ACHN (cell line): ENCODE results near the gene VAMP5.
A peak's percentile ranks its signal among the peaks of the same experiment; 100 is the strongest.
"Not testable (repeated sequence)": the region's sequence is repeated elsewhere in the genome, so short reads cannot be mapped to it uniquely, and the experiment has no call there.

ENCODE experiments used
- DNase-seq: peaks from one replicate; pipeline ENCODE4 v3.0.0-alpha.2; 2015
- in situ Hi-C: cut with HindIII; loops from 2 replicates; pipeline ENCODE4 v1.10.0; 2017; ENCODE audit warnings: low sequenced_read_pairs, low pct_ligation_motif_present, low pct_unique_long_range_greater_than_20kb

The VAMP5 gene

GRCh38 chr2:85611705-85612587 lies 27.7 kb downstream of the VAMP5 start, which contains the start of gene C2orf68:
C2orf68 (minus strand) TSS chr2:85612066; CDS start chr2:85611984, 82 bp downstream.
- in situ Hi-C loops: no loop called here
- DNase-seq: peak; percentile 91

- no peak for DNase-seq
Observed at GRCh38 chr2:85613717-85614515, 29.7 kb downstream of the VAMP5 start.

GRCh38 chr2:85614757-85615156 lies 30.5 kb downstream of the VAMP5 start:
- DNase-seq, in situ Hi-C loops: not testable (repeated sequence)

More at GRCh38 chr2:85613717-85614515, 29.7 kb downstream of the VAMP5 start:
- in situ Hi-C loops: no loop called here

- in situ Hi-C loops: no loop called here
- DNase-seq: no peak
Observed at GRCh38 chr2:85615413-85615728, 31.1 kb downstream of the VAMP5 start.

- DNase-seq, in situ Hi-C loops: not testable (repeated sequence)
Observed at GRCh38 chr2:85617723-85618122, 33.5 kb downstream of the VAMP5 start.

- DNase-seq: no peak
- in situ Hi-C loops: no loop called here
Observed at GRCh38 chr2:85619617-85620016, 35.4 kb downstream of the VAMP5 start.

GRCh38 chr2:85621338-85621737 lies 37.1 kb downstream of the VAMP5 start:
- in situ Hi-C loops: no loop called here
- no peak for DNase-seq

- DNase-seq: no peak
- in situ Hi-C loops: no loop called here
Observed at GRCh38 chr2:85623991-85624390, 39.8 kb downstream of the VAMP5 start.

- no peak for DNase-seq
- in situ Hi-C loops: no loop called here
Observed at GRCh38 chr2:85628658-85629057, 44.4 kb downstream of the VAMP5 start.

- DNase-seq: no peak
- in situ Hi-C loops: no loop called here
Observed at GRCh38 chr2:85631316-85631715, 47.1 kb downstream of the VAMP5 start.

GRCh38 chr2:85635011-85635410 lies 50.8 kb downstream of the VAMP5 start:
- in situ Hi-C loops: no loop called here
- DNase-seq: no peak

GRCh38 chr2:85635636-85636035 lies 51.4 kb downstream of the VAMP5 start:
- no peak for DNase-seq
- in situ Hi-C loops: no loop called here

GRCh38 chr2:85642725-85643124 lies 58.5 kb downstream of the VAMP5 start:
- DNase-seq: no peak
- in situ Hi-C loops: no loop called here
